Parathyroid adenoma (tissue), 2 donors: ENCODE measurements around the gene CDC26.
"Not testable (repeated sequence)": the region's sequence is repeated elsewhere in the genome, so short reads cannot be mapped to it uniquely, and the experiment has no call there.

Source experiments
- H2AFZ ChIP-seq: fragments of 300-600 bp; sonication (generic); one replicate; pipeline ENCODE4 v1.7.0; 2017; ENCODE audit warnings: antibody characterized with exemption, mild to moderate bottlenecking
- H3K27ac ChIP-seq: fragments of 300-600 bp; sonication (generic); one replicate; pipeline ENCODE4 v1.7.0; 2017
- H3K27me3 ChIP-seq: fragments of 300-600 bp; sonication (generic); one replicate; pipeline ENCODE4 v1.7.0; 2017; ENCODE audit warnings: low read length; ENCODE audit not compliant: control insufficient read depth, insufficient read depth
- H3K36me3 ChIP-seq: fragments of 300-600 bp; sonication (generic); one replicate; pipeline ENCODE4 v1.7.0; 2017; ENCODE audit warnings: low read length; ENCODE audit not compliant: control insufficient read depth, insufficient read depth
- H3K4me1 ChIP-seq: fragments of 300-600 bp; sonication (generic); one replicate; pipeline ENCODE4 v1.7.0; 2017; ENCODE audit warnings: control low read depth
- H3K4me2 ChIP-seq: fragments of 300-600 bp; sonication (generic); one replicate; pipeline ENCODE4 v1.7.0; 2017; ENCODE audit warnings: low read length
- H3K4me3 ChIP-seq: fragments of 300-600 bp; sonication (generic); one replicate; pipeline ENCODE4 v1.7.0; 2017; ENCODE audit warnings: low read depth, low read length
- H3K79me2 ChIP-seq: fragments of 300-600 bp; sonication (generic); one replicate; pipeline ENCODE4 v1.7.0; 2017; ENCODE audit warnings: control low read depth
- H3K9ac ChIP-seq: fragments of 300-600 bp; sonication (generic); one replicate; pipeline ENCODE4 v1.7.0; 2017; ENCODE audit warnings: mild to moderate bottlenecking
- H3K9me3 ChIP-seq: fragments of 300-600 bp; sonication (generic); one replicate; pipeline ENCODE4 v1.7.0; 2017; ENCODE audit warnings: low read length; ENCODE audit not compliant: control insufficient read depth
- CTCF ChIP-seq: fragments of 300-600 bp; sonication (generic); IDR thresholded peaks from one replicate; pipeline ENCODE4 v1.7.0; 2017; ENCODE audit warnings: antibody characterized with exemption, mild to moderate bottlenecking
- donor health status: primary hyperparathyroidism.

CDC26 gene

GRCh38 chr9:113244556-113244955 is 30.8 kb downstream of the CDC26 start:
- H3K79me2 ChIP-seq, result no peaks in the 10 kb centered on the region
- H2AFZ ChIP-seq, result no peak overlapping the region
- H3K9me3 ChIP-seq, result no peaks in the 10 kb centered on the region
- H3K27ac ChIP-seq, result no peak overlapping the region
- no peaks in the 10 kb centered on the region for H3K4me1 ChIP-seq
- H3K4me3 ChIP-seq, result no peak overlapping the region
- no peak overlapping the region for H3K4me2 ChIP-seq
- no peaks in the 10 kb centered on the region for H3K36me3 ChIP-seq
- no peaks in the 10 kb centered on the region for H3K27me3 ChIP-seq
- no peak for TF ChIP-seq CTCF
- H3K9ac ChIP-seq, result no peak overlapping the region

GRCh38 chr9:113241161-113241560 is 34.2 kb downstream of the CDC26 start:
- Histone ChIP-seq H3K27me3 (no peaks in the 10 kb centered on the region), H3K27ac (no peak overlapping the region), H3K79me2 (no peaks in the 10 kb centered on the region), H3K9me3 (no peaks in the 10 kb centered on the region), H3K36me3 (no peaks in the 10 kb centered on the region), H3K4me3 (no peak overlapping the region), H3K4me2 (no peak overlapping the region), H2AFZ (no peak overlapping the region), H3K9ac (no peak overlapping the region), H3K4me1 (no peaks in the 10 kb centered on the region)
- TF ChIP-seq CTCF, result no peak

GRCh38 chr9:113238859-113239232 is 36.5 kb downstream of the CDC26 start:
- no peak overlapping the region for H3K4me2 ChIP-seq
- H3K27me3 ChIP-seq, result no peaks in the 10 kb centered on the region
- H3K4me3 ChIP-seq, result no peak overlapping the region
- H3K9ac ChIP-seq, result no peak overlapping the region
- H2AFZ ChIP-seq, result no peak overlapping the region
- H3K9me3 ChIP-seq, result no peaks in the 10 kb centered on the region
- H3K79me2 ChIP-seq, result no peaks in the 10 kb centered on the region
- TF ChIP-seq CTCF, result no peak
- no peaks in the 10 kb centered on the region for H3K36me3 ChIP-seq
- H3K4me1 ChIP-seq, result no peaks in the 10 kb centered on the region
- no peak overlapping the region for H3K27ac ChIP-seq

GRCh38 chr9:113238202-113238858 is 37.0 kb downstream of the CDC26 start:
- H3K36me3 ChIP-seq, result no peaks in the 10 kb centered on the region
- no peaks in the 10 kb centered on the region for H3K27me3 ChIP-seq
- H3K4me1 ChIP-seq, result no peaks in the 10 kb centered on the region
- H3K9me3 ChIP-seq, result no peaks in the 10 kb centered on the region
- no peak overlapping the region for H3K27ac ChIP-seq
- no peak overlapping the region for H3K9ac ChIP-seq
- no peak for TF ChIP-seq CTCF
- H2AFZ ChIP-seq, result no peak overlapping the region
- no peaks in the 10 kb centered on the region for H3K79me2 ChIP-seq
- H3K4me3 ChIP-seq, result no peak overlapping the region
- no peak overlapping the region for H3K4me2 ChIP-seq

- H3K4me1 ChIP-seq, result no peaks in the 10 kb centered on the region
- no peaks in the 10 kb centered on the region for H3K79me2 ChIP-seq
- no peaks in the 10 kb centered on the region for H3K36me3 ChIP-seq
- H3K9me3 ChIP-seq, result no peaks in the 10 kb centered on the region
- no peak for TF ChIP-seq CTCF
- no peak overlapping the region for H3K4me3 ChIP-seq
- H3K9ac ChIP-seq, result no peak overlapping the region
- no peak overlapping the region for H3K27ac ChIP-seq
- no peaks in the 10 kb centered on the region for H3K27me3 ChIP-seq
- no peak overlapping the region for H2AFZ ChIP-seq
- no peak overlapping the region for H3K4me2 ChIP-seq
These were observed 38.3 kb downstream of the CDC26 start for GRCh38 chr9:113237026-113237425.

GRCh38 chr9:113235701-113236255 is 39.6 kb downstream of the CDC26 start:
- H2AFZ ChIP-seq, H3K4me1 ChIP-seq, H3K79me2 ChIP-seq, H3K9ac ChIP-seq, H3K36me3 ChIP-seq, H3K4me2 ChIP-seq, H3K27ac ChIP-seq, H3K4me3 ChIP-seq, H3K27me3 ChIP-seq, H3K9me3 ChIP-seq: not testable (repeated sequence)
